ENCODE data around the gene TTC9C. TPM values are rescaled to one million over a fixed set of nuclear protein-coding genes. Genes with fewer than 3 reads are reported as not detected.

The TTC9C gene
- total and polyA plus RNA-seq, 2 of the 13 experiments (the other 11 are each of a cell fraction or from before 2014, with no cell fraction given) = 28.0 to 36.4 TPM

DNA sequence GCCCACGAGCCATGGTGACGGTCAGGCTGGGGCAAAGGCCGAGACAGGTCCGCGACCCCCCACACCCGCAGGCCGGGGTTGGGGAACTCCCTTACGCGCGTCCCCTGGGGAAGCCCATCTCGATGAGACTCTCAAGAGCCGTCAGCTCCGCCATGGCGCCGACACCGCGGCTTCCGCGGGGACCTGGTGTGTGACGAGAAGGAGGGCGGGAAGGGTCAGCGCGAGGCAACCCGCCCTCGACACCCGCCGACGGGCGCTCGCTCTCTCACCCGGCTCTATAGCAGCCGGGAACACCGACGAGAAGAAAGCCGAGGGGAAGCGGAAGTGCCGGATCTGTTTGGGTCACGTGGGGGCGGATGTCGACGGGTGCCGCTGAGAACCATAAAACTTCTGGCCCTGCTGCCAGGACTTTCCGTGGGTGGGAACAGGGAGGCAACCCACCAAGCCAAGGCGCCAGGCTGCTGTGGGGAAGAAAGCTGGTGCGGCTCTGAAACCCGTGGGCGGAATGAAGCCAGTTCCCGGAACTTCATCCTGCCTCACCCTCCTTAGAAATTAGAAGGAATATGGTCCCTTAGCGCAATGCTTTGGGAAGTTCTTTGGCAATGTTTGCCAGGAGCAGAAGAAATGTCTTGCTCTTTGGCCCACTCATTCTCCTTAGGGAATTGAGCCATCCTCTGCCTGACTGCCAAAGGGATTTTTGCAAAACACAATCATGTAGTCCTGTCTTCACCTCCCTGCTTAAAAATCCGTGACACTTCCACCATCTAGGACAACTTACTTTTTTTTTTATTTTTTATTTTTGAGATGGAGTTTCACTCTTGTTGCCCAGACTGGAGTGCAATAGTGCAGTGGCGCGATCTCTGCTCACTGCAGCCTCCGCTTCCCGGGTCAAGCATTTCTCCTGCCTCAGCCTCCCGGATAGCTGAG, 49.3 kb upstream of the TTC9C start, which contains the start of gene UBXN1 (continued):
- peak; percentile 87 for TF ChIP-seq ZNF501 (CRISPR knock-in tag; IDR thresholded peaks at IDR 0.05)
- TF ChIP-seq IKZF4 (CRISPR knock-in tag; IDR thresholded peaks at IDR 0.05; ENCODE audit: borderline replicate concordance, low read depth, not compliant biosample characterization) = peak; percentile 69
- TF ChIP-seq ZFP41 (CRISPR knock-in tag; IDR thresholded peaks at IDR 0.05; ENCODE audit: borderline replicate concordance) = peak; percentile 79; the same call in 1 of the 2 replicates
- peak; percentile 12; the same call in 1 of the 2 replicates for TF ChIP-seq ZNF143 (CRISPR knock-in tag; IDR thresholded peaks at IDR 0.05)
- 0 out of 2 replicates have a peak, but pooled peaks have one; percentile 47 for TF ChIP-seq ZNF792 (CRISPR knock-in tag; IDR thresholded peaks at IDR 0.05)
- TF ChIP-seq, protein P1, sequence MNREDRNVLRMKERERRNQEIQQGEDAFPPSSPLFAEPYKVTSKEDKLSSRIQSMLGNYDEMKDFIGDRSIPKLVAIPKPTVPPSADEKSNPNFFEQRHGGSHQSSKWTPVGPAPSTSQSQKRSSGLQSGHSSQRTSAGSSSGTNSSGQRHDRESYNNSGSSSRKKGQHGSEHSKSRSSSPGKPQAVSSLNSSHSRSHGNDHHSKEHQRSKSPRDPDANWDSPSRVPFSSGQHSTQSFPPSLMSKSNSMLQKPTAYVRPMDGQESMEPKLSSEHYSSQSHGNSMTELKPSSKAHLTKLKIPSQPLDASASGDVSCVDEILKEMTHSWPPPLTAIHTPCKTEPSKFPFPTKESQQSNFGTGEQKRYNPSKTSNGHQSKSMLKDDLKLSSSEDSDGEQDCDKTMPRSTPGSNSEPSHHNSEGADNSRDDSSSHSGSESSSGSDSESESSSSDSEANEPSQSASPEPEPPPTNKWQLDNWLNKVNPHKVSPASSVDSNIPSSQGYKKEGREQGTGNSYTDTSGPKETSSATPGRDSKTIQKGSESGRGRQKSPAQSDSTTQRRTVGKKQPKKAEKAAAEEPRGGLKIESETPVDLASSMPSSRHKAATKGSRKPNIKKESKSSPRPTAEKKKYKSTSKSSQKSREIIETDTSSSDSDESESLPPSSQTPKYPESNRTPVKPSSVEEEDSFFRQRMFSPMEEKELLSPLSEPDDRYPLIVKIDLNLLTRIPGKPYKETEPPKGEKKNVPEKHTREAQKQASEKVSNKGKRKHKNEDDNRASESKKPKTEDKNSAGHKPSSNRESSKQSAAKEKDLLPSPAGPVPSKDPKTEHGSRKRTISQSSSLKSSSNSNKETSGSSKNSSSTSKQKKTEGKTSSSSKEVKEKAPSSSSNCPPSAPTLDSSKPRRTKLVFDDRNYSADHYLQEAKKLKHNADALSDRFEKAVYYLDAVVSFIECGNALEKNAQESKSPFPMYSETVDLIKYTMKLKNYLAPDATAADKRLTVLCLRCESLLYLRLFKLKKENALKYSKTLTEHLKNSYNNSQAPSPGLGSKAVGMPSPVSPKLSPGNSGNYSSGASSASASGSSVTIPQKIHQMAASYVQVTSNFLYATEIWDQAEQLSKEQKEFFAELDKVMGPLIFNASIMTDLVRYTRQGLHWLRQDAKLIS (CRISPR knock-in tag; IDR thresholded peaks at IDR 0.05) = no peak
- no peak for TF ChIP-seq TRIM24 (CRISPR knock-in tag; IDR thresholded peaks at IDR 0.05)
- TF ChIP-seq MAFK (conservative IDR thresholded peaks at IDR 0.05 in 1 of 2, IDR thresholded peaks at IDR 0.05 in 1 of 2; ENCODE audit: low read length in 2 of 2) = no peak
- TF ChIP-seq ZNF207 (IDR thresholded peaks at IDR 0.05; ENCODE audit: borderline replicate concordance) = no peak
- TF ChIP-seq STAG1 (CRISPR knock-in tag; IDR thresholded peaks at IDR 0.05) = no peak
- TF ChIP-seq KDM6A (CRISPR knock-in tag; IDR thresholded peaks at IDR 0.05; ENCODE audit: low read depth) = no peak
- TF ChIP-seq ELF1 (CRISPR knock-in tag; IDR thresholded peaks at IDR 0.05) = peak; percentile 95
- TF ChIP-seq, protein P2, sequence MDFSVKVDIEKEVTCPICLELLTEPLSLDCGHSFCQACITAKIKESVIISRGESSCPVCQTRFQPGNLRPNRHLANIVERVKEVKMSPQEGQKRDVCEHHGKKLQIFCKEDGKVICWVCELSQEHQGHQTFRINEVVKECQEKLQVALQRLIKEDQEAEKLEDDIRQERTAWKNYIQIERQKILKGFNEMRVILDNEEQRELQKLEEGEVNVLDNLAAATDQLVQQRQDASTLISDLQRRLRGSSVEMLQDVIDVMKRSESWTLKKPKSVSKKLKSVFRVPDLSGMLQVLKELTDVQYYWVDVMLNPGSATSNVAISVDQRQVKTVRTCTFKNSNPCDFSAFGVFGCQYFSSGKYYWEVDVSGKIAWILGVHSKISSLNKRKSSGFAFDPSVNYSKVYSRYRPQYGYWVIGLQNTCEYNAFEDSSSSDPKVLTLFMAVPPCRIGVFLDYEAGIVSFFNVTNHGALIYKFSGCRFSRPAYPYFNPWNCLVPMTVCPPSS (IDR thresholded peaks at IDR 0.05) = no peak
- TF ChIP-seq RXRB (CRISPR knock-in tag; IDR thresholded peaks at IDR 0.05; ENCODE audit: borderline replicate concordance) = peak; percentile 62; the same call in 1 of the 2 replicates
- no peak for TF ChIP-seq NCOA5 (CRISPR knock-in tag; IDR thresholded peaks at IDR 0.05)
- TF ChIP-seq TBX2 (CRISPR knock-in tag; IDR thresholded peaks at IDR 0.05; ENCODE audit: borderline replicate concordance) = peak; percentile 49
- TF ChIP-seq MXI1 (IDR thresholded peaks at IDR 0.05; ENCODE audit: borderline replicate concordance, low read depth, low read length) = peak; percentile 77; the same call in 2 of the 3 replicates
- peak; percentile 77 for TF ChIP-seq TAF15 (IDR thresholded peaks at IDR 0.05; ENCODE audit: low read depth, low read length, poor library complexity, severe bottlenecking)
- TF ChIP-seq ZNF780A (CRISPR knock-in tag; IDR thresholded peaks at IDR 0.05) = no peak
- TF ChIP-seq POLR2G (IDR thresholded peaks at IDR 0.05; ENCODE audit: low read depth, low read length) = peak; percentile 92
- peak; percentile 15; the same call in 1 of the 2 replicates for TF ChIP-seq ZNF83 (CRISPR knock-in tag; IDR thresholded peaks at IDR 0.05; ENCODE audit: borderline replicate concordance)
- TF ChIP-seq, protein P3, sequence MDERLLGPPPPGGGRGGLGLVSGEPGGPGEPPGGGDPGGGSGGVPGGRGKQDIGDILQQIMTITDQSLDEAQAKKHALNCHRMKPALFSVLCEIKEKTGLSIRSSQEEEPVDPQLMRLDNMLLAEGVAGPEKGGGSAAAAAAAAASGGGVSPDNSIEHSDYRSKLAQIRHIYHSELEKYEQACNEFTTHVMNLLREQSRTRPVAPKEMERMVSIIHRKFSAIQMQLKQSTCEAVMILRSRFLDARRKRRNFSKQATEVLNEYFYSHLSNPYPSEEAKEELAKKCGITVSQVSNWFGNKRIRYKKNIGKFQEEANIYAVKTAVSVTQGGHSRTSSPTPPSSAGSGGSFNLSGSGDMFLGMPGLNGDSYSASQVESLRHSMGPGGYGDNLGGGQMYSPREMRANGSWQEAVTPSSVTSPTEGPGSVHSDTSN (CRISPR knock-in tag; IDR thresholded peaks at IDR 0.05) = no peak
